H1 (cell line): ENCODE results near the gene EMP2. TPM values are rescaled to one million over a fixed set of nuclear protein-coding genes. Genes with fewer than 3 reads are reported as not detected.
A peak's percentile ranks its signal among the peaks of the same experiment; 100 is the strongest.

Source experiments
- CTCF ChIA-PET: fragments of 300-600 bp; sonication (Branson Sonifier 250); formaldehyde crosslinking; loops from one replicate; lab custom pipeline; 2021; ENCODE audit not compliant: partially characterized antibody; lab: Charles Lee
- POLR2A ChIA-PET: fragments of 300-600 bp; sonication (Branson Sonifier 250); formaldehyde crosslinking; loops from one replicate; lab custom pipeline; 2021; ENCODE audit warnings: inconsistent platforms; ENCODE audit not compliant: partially characterized antibody; lab: Charles Lee
- DNase-seq, 2 experiments: peaks; one replicate each; pipeline versions ENCODE4 v3.0.0 to v3.0.0-alpha.2; 2010 to 2022; ENCODE audit warnings: low spot score in 2 of 2, low read depth in 1 of 2, mixed read lengths in 1 of 2
- FAIRE-seq: peaks from 2 replicates; lab custom pipeline; 2011; peaks lifted over from hg19 to GRCh38; lab: Jason Lieb, UNC
- H2AFZ ChIP-seq: 2 replicates; pipeline ENCODE4 v1.8.1; 2012; ENCODE audit warnings: low read length, inconsistent platforms
- H2AK5ac ChIP-seq: 2 replicates; pipeline ENCODE4 v1.6.1; 2013; ENCODE audit warnings: low read depth, low read length
- H2BK120ac ChIP-seq: replicated peaks from 2 replicates; pipeline ENCODE3; 2013; ENCODE audit warnings: low read depth, low read length, inconsistent platforms
- H2BK12ac ChIP-seq: 2 replicates; pipeline ENCODE4 v1.6.1; 2013; ENCODE audit warnings: low read depth, low read length
- H2BK15ac ChIP-seq: 2 replicates; pipeline ENCODE4 v1.6.1; 2013; ENCODE audit warnings: low read length
- H2BK20ac ChIP-seq: 2 replicates; pipeline ENCODE4 v1.6.1; 2013; ENCODE audit warnings: low read length
- H2BK5ac ChIP-seq: 2 replicates; pipeline ENCODE4 v1.6.1; 2013; ENCODE audit warnings: low read depth, low read length
- H3K14ac ChIP-seq: 2 replicates; pipeline ENCODE4 v1.6.1; 2013; ENCODE audit warnings: inconsistent platforms; ENCODE audit not compliant: insufficient read length
- H3K18ac ChIP-seq: 2 replicates; pipeline ENCODE4 v1.6.1; 2013; ENCODE audit warnings: low read length; ENCODE audit errors: extremely low read depth
- H3K23ac ChIP-seq: 2 replicates; pipeline ENCODE4 v1.6.1; 2013; ENCODE audit warnings: inconsistent platforms; ENCODE audit not compliant: insufficient read length
- H3K23me2 ChIP-seq: 2 replicates; pipeline ENCODE4 v1.6.1; 2013; ENCODE audit warnings: low read depth, low read length
- H3K27ac ChIP-seq: 2 replicates; pipeline ENCODE4 v1.6.1; 2011; ENCODE audit warnings: low read depth, low read length, inconsistent platforms
- H3K27me3 ChIP-seq, 4 experiments: replicated peaks in 1 of 4; 1 replicate in 1 of 4; 2 replicates in 3 of 4; pipeline versions ENCODE4 v1.6.1 to v1.8.1; 2011 to 2013; ENCODE audit warnings: low read length in 3 of 4, mild to moderate bottlenecking in 3 of 4, inconsistent platforms in 2 of 4, mixed read lengths in 2 of 4, moderate library complexity in 1 of 4; ENCODE audit not compliant: control insufficient read depth in 3 of 4, insufficient read depth in 3 of 4; ENCODE audit errors: extremely low read depth in 1 of 4
- H3K36me3 ChIP-seq, 4 experiments: 2 replicates each; pipeline versions ENCODE4 v1.6.1 to v1.8.1; 2011 to 2013; ENCODE audit warnings: mild to moderate bottlenecking in 4 of 4, low read length in 3 of 4, moderate library complexity in 2 of 4, control low read depth in 1 of 4, inconsistent platforms in 1 of 4; ENCODE audit not compliant: insufficient read depth in 4 of 4, control insufficient read depth in 2 of 4
- H3K4ac ChIP-seq: replicated peaks from 2 replicates; pipeline ENCODE3; 2013; ENCODE audit warnings: low read length, low read depth, mixed read lengths, inconsistent platforms; ENCODE audit not compliant: insufficient read length
- H3K4me1 ChIP-seq, 4 experiments: replicated peaks in 1 of 4; 1 replicate in 1 of 4; 2 replicates in 3 of 4; pipeline versions ENCODE4 v1.6.1 to v1.8.1; 2011 to 2013; ENCODE audit warnings: low read length in 3 of 4, inconsistent platforms in 2 of 4, mixed read lengths in 1 of 4; ENCODE audit not compliant: insufficient read depth in 4 of 4, control insufficient read depth in 3 of 4
- H3K4me2 ChIP-seq, 2 experiments: 2 replicates each; pipeline versions ENCODE4 v1.6.1 to v1.8.1; 2011 to 2013; ENCODE audit warnings: low read depth in 2 of 2, low read length in 2 of 2, control low read depth in 1 of 2, inconsistent platforms in 1 of 2, mild to moderate bottlenecking in 1 of 2; ENCODE audit not compliant: insufficient read depth in 1 of 2
- H3K4me3 ChIP-seq, 4 experiments: fragments of 200-600, 300-600 bp in 1 of 4; sonication (generic), shearing (Covaris generic), sonication (Bioruptor Twin) in 1 of 4; 2 replicates each; pipeline versions ENCODE4 v1.5.1 to v1.8.1; 2011 to 2016; ENCODE audit warnings: low read length in 4 of 4, low read depth in 3 of 4, control low read depth in 2 of 4, inconsistent platforms in 2 of 4, mild to moderate bottlenecking in 2 of 4, mixed read lengths in 1 of 4, moderate library complexity in 1 of 4; ENCODE audit not compliant: insufficient read depth in 2 of 4; ENCODE audit errors: extremely low read depth in 1 of 4
- H3K56ac ChIP-seq: replicated peaks from 2 replicates; pipeline ENCODE3; 2013; ENCODE audit warnings: low read depth, mild to moderate bottlenecking, mixed read lengths, low read length, inconsistent platforms; ENCODE audit not compliant: insufficient read length
- H3K79me1 ChIP-seq: 2 replicates; pipeline ENCODE4 v1.6.1; 2013; ENCODE audit warnings: low read depth, low read length, control low read depth
- H3K79me2 ChIP-seq, 2 experiments: 2 replicates each; pipeline versions ENCODE4 v1.6.1 to v1.8.1; 2012 to 2013; ENCODE audit warnings: low read length in 2 of 2, mild to moderate bottlenecking in 2 of 2, inconsistent platforms in 1 of 2; ENCODE audit not compliant: insufficient read depth in 2 of 2, control insufficient read depth in 1 of 2
- H3K9ac ChIP-seq, 4 experiments: replicated peaks in 1 of 4; 1 replicate in 1 of 4; 2 replicates in 3 of 4; pipeline versions ENCODE4 v1.6.1 to v1.8.1; 2011 to 2013; ENCODE audit warnings: low read depth in 3 of 4, low read length in 3 of 4, control low read depth in 2 of 4, mild to moderate bottlenecking in 2 of 4, moderate library complexity in 2 of 4, inconsistent platforms in 1 of 4; ENCODE audit errors: extremely low read depth in 1 of 4
- H3K9me3 ChIP-seq, 2 experiments: 2 replicates each; pipeline versions ENCODE4 v1.6.1 to v1.8.1; 2012 to 2013; ENCODE audit warnings: mild to moderate bottlenecking in 2 of 2, moderate library complexity in 2 of 2, control low read depth in 1 of 2, inconsistent platforms in 1 of 2, low read depth in 1 of 2, low read length in 1 of 2, mixed read lengths in 1 of 2; ENCODE audit not compliant: insufficient read depth in 2 of 2
- H4K20me1 ChIP-seq, 2 experiments: replicated peaks in 1 of 2; 2 replicates each; pipeline versions ENCODE3 to v1.8.1; 2011 to 2013; ENCODE audit warnings: inconsistent platforms in 2 of 2, low read length in 2 of 2, mild to moderate bottlenecking in 1 of 2; ENCODE audit not compliant: insufficient read depth in 2 of 2, control insufficient read depth in 1 of 2
- H4K5ac ChIP-seq: 2 replicates; pipeline ENCODE4 v1.6.1; 2013; ENCODE audit warnings: low read length, low read depth, mixed read lengths, inconsistent platforms; ENCODE audit not compliant: insufficient read length
- H4K8ac ChIP-seq: 2 replicates; pipeline ENCODE4 v1.8.0; 2013; ENCODE audit warnings: mild to moderate bottlenecking, moderate library complexity, low read length, inconsistent platforms; ENCODE audit not compliant: insufficient read depth; ENCODE audit errors: extremely low read depth
- H4K91ac ChIP-seq: replicated peaks from 2 replicates; pipeline ENCODE3; 2013; ENCODE audit warnings: low read length, mixed read lengths, inconsistent platforms; ENCODE audit not compliant: insufficient read length
- CTCF ChIP-seq, 3 experiments: IDR thresholded peaks; 1 replicate in 2 of 3; 2 replicates in 1 of 3; pipeline versions ENCODE4 v1.5.1 to v1.6.1; 2011; ENCODE audit warnings: low read length in 3 of 3, mild to moderate bottlenecking in 3 of 3, inconsistent platforms in 2 of 3, low read depth in 1 of 3, moderate library complexity in 1 of 3; ENCODE audit not compliant: insufficient read depth in 1 of 3; ENCODE audit errors: control extremely low read depth in 1 of 3
- KDM4A ChIP-seq: IDR thresholded peaks from one replicate; pipeline ENCODE4 v1.7.1; 2012; ENCODE audit warnings: low read depth, mild to moderate bottlenecking, moderate library complexity, low read length, inconsistent platforms; ENCODE audit not compliant: severe bottlenecking
- WGBS, 2 experiments: shearing (Covaris generic) in 1 of 2; methylation state at CpG; one replicate each; pipeline versions ENCODE4 v1.1.6 to v1.1.7; 2013 to 2015; ENCODE audit warnings: low lambda C conversion rate in 2 of 2, mixed read lengths in 2 of 2, inconsistent platforms in 1 of 2, low coverage in 1 of 2, missing lambda C conversion rate in 1 of 2; ENCODE audit not compliant: insufficient replicate concordance in 2 of 2, insufficient coverage in 1 of 2, insufficient read length in 1 of 2; ENCODE audit errors: extremely low coverage in 1 of 2, missing lambda C conversion rate in 1 of 2; 5-methylcytosine and 5-hydroxymethylcytosine counted together
- polyA plus RNA-seq, 7 experiments: library from polyadenylated mRNA; depleted of rRNA in 3 of 7; stranded (reverse) in 5 of 7; unstranded in 2 of 7; fragments of >200 nt in 5 of 7; fragments of 200-250 nt in 2 of 7; gene quantifications; 1 replicate in 5 of 7; 2 replicates in 1 of 7; 4 replicates in 1 of 7; pipeline versions ENCODE4 v1.2.1 to v1.2.3, GENCODE V29; 2011 to 2013; ENCODE audit warnings: missing spikeins in 2 of 7, mixed read lengths in 2 of 7
- total RNA-seq: library from RNA; stranded (reverse); fragmentation: NEBNext Ultra II Directional; extraction: Animal tissue kit (Norgen Biotek cat#: 25700); gene quantifications from 2 replicates; pipeline ENCODE4 v1.2.1, GENCODE V29; 2021

Gene EMP2
- total and polyA plus RNA-seq, 2 of the 8 experiments (the other 6 are each of a cell fraction or from before 2014, with no cell fraction given), result 22.6 to 23.3 TPM

GRCh38 chr16:10501016-10501607 lies 79.3 kb downstream of the EMP2 start:
- Histone ChIP-seq H3K23me2 (no peaks in the 10 kb centered on the region), H2BK12ac (no peak overlapping the region), H4K91ac (no peak overlapping the region), H3K4ac (no peak overlapping the region), H2BK15ac (no peak overlapping the region), H3K27me3 (no peaks in the 10 kb centered on the region), H3K36me3 (no peaks in the 10 kb centered on the region), H3K4me3 (no peak overlapping the region), H4K20me1 (no peaks in the 10 kb centered on the region), H2AFZ (no peak overlapping the region), H3K56ac (no peak overlapping the region), H3K79me1 (no peaks in the 10 kb centered on the region), H3K9ac (no peak overlapping the region), H3K4me2 (no peak overlapping the region), H2BK20ac (no peak overlapping the region), H3K14ac (no peak overlapping the region), H4K8ac (no peak overlapping the region), H2AK5ac (no peak overlapping the region), H2BK120ac (no peak overlapping the region), H4K5ac (no peak overlapping the region), H3K23ac (no peak overlapping the region), H3K4me1 (peaks cover 0 to 17% (median 5%) of the 10 kb centered on the region in 4 experiments; a peak in 5 of 7 replicates), H3K18ac (no peak overlapping the region), H2BK5ac (no peak overlapping the region), H3K9me3 (peaks cover 0 to 6% of the 10 kb centered on the region in 2 experiments; a peak in 2 of 4 replicates), H3K27ac (no peak overlapping the region), H3K79me2 (no peaks in the 10 kb centered on the region)
- DNase-seq, result no peak
- TF ChIP-seq CTCF (IDR thresholded peaks at IDR 0.05; ENCODE audit: control extremely low read depth in 1 of 3, insufficient read depth in 1 of 3, low read depth in 1 of 3, low read length in 3 of 3), result peak in 1 of 3 experiments; percentile 8; a peak in 1 of 4 replicates
- TF ChIP-seq KDM4A, result no peak
- no peak for FAIRE-seq
- CTCF ChIA-PET, result no interaction called here
- POLR2A ChIA-PET, result no interaction called here
- WGBS, 2 experiments, result 77% methylated on average over 2 of the region's 2 CpGs; no CpG with 5 or more reads in 1 of the 2 experiments
